Trophoblast cell (in vitro differentiated cells and primary cell): ENCODE results near the gene RRBP1.

Source experiments
- DNase-seq, 2 donors: peaks; one replicate each; pipeline ENCODE4 v3.0.0-alpha.2; 2016
- H2AFZ ChIP-seq: 2 replicates; pipeline ENCODE4 v1.6.1; 2013; ENCODE audit warnings: low read length, moderate library complexity, mild to moderate bottlenecking; ENCODE audit not compliant: insufficient read depth, poor library complexity
- H2AK5ac ChIP-seq: 2 replicates; pipeline ENCODE4 v1.6.1; 2013; ENCODE audit warnings: mild to moderate bottlenecking, low read length
- H2BK120ac ChIP-seq: 2 replicates; pipeline ENCODE4 v1.6.1; 2013; ENCODE audit warnings: low read length, mild to moderate bottlenecking, moderate library complexity; ENCODE audit not compliant: insufficient read depth, poor library complexity
- H2BK12ac ChIP-seq: 2 replicates; pipeline ENCODE4 v1.6.1; 2013; ENCODE audit warnings: mild to moderate bottlenecking, low read length, moderate library complexity
- H2BK5ac ChIP-seq: 2 replicates; pipeline ENCODE4 v1.6.1; 2013; ENCODE audit warnings: low read length, low read depth, moderate library complexity, mild to moderate bottlenecking; ENCODE audit not compliant: poor library complexity
- H3K14ac ChIP-seq: 2 replicates; pipeline ENCODE4 v1.6.1; 2013; ENCODE audit warnings: mild to moderate bottlenecking, low read length
- H3K18ac ChIP-seq: 2 replicates; pipeline ENCODE4 v1.6.1; 2013; ENCODE audit warnings: mild to moderate bottlenecking, low read length
- H3K23ac ChIP-seq: 2 replicates; pipeline ENCODE4 v1.6.1; 2013; ENCODE audit warnings: low read length
- H3K27ac ChIP-seq: 2 replicates; pipeline ENCODE4 v1.5.1; 2013; ENCODE audit warnings: low read depth, mild to moderate bottlenecking, inconsistent platforms, low read length, moderate library complexity
- H3K27me3 ChIP-seq: 2 replicates; pipeline ENCODE4 v1.6.1; 2013; ENCODE audit warnings: inconsistent platforms, mild to moderate bottlenecking, low read length, moderate library complexity; ENCODE audit not compliant: insufficient read depth
- H3K36me3 ChIP-seq, 2 experiments: 1 replicate in 1 of 2; 2 replicates in 1 of 2; pipeline ENCODE4 v1.6.1; 2013; ENCODE audit warnings: low read length in 2 of 2, mild to moderate bottlenecking in 2 of 2, moderate library complexity in 1 of 2; ENCODE audit not compliant: insufficient read depth in 2 of 2, control insufficient read depth in 1 of 2
- H3K4ac ChIP-seq: 2 replicates; pipeline ENCODE4 v1.6.1; 2013; ENCODE audit warnings: low read depth, mild to moderate bottlenecking, low read length, moderate library complexity
- H3K4me1 ChIP-seq, 2 experiments: 1 replicate in 1 of 2; 2 replicates in 1 of 2; pipeline ENCODE4 v1.6.1; 2013; ENCODE audit warnings: low read length in 2 of 2, mild to moderate bottlenecking in 2 of 2, moderate library complexity in 1 of 2; ENCODE audit not compliant: insufficient read depth in 2 of 2, control insufficient read depth in 1 of 2
- H3K4me2 ChIP-seq: 2 replicates; pipeline ENCODE4 v1.6.1; 2013; ENCODE audit warnings: inconsistent platforms, mild to moderate bottlenecking, low read length, moderate library complexity
- H3K4me3 ChIP-seq: 2 replicates; pipeline ENCODE4 v1.5.1; 2013; ENCODE audit warnings: mild to moderate bottlenecking, low read depth, low read length, inconsistent platforms
- H3K79me1 ChIP-seq: one replicate; pipeline ENCODE4 v1.6.1; 2013; ENCODE audit warnings: low read length
- H3K79me2 ChIP-seq: 2 replicates; pipeline ENCODE4 v1.6.1; 2013; ENCODE audit warnings: low read length, mild to moderate bottlenecking; ENCODE audit not compliant: control insufficient read depth, insufficient read depth, poor library complexity
- H3K9ac ChIP-seq: 2 replicates; pipeline ENCODE4 v1.6.1; 2013; ENCODE audit warnings: mild to moderate bottlenecking, low read length
- H3K9me3 ChIP-seq: 2 replicates; pipeline ENCODE4 v1.6.1; 2013; ENCODE audit warnings: low read depth, mild to moderate bottlenecking, control low read depth, inconsistent platforms, low read length; ENCODE audit not compliant: insufficient read depth
- H4K12ac ChIP-seq: 2 replicates; pipeline ENCODE4 v1.6.1; 2013; ENCODE audit warnings: low read depth, mild to moderate bottlenecking, low read length, moderate library complexity
- H4K8ac ChIP-seq: 2 replicates; pipeline ENCODE4 v1.6.1; 2013; ENCODE audit warnings: low read depth, mild to moderate bottlenecking, low read length, moderate library complexity
- H4K91ac ChIP-seq: one replicate; pipeline ENCODE4 v1.6.1; 2013; ENCODE audit warnings: low read depth, mild to moderate bottlenecking, low read length, moderate library complexity
- WGBS: extraction: QIAGEN DNeasy Blood & Tissue Kit; methylation state at CpG from one replicate; pipeline ENCODE4 v1.1.7; 2013; ENCODE audit warnings: missing lambda C conversion rate; ENCODE audit not compliant: insufficient read length, insufficient coverage; ENCODE audit errors: extremely low coverage; 5-methylcytosine and 5-hydroxymethylcytosine counted together

RRBP1 gene

DNA sequence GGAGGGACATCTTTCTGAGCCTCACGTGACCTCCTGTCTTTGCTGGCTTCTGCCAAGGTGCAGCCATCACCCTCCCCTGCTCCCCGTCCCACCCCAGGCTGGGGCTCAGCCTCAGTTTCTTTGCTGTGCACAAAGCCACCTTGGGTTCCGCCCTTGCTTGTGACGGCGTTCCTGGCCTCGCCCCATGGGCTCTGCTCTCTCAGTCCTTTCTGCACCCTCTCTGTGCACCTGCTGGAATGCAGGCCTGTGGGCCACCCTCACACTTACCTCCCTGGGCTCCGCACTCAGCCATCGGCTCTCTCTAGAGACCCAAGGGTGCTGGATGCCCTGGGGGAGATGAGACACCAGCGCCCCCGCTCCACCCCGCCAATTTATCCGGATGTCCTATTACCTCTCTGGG is 46.0 kb upstream of the RRBP1 start:
- Histone ChIP-seq H3K27me3 (no peaks in the 10 kb centered on the region), H3K4ac (no peak overlapping the region), H2BK12ac (no peak overlapping the region), H3K23ac (no peak overlapping the region), H3K4me1 (peaks cover 3% of the 10 kb centered on the region in 2 experiments), H3K9me3 (no peaks in the 10 kb centered on the region), H3K18ac (no peak overlapping the region), H3K79me1 (no peaks in the 10 kb centered on the region), H3K4me3 (no peak overlapping the region), H4K12ac (no peak overlapping the region), H3K9ac (no peak overlapping the region), H3K27ac (no peak overlapping the region), H4K8ac (no peak overlapping the region), H2BK120ac (no peak overlapping the region), H2BK5ac (no peak overlapping the region), H3K79me2 (no peaks in the 10 kb centered on the region), H2AK5ac (no peak overlapping the region), H3K36me3 (no peaks in the 10 kb centered on the region), H2AFZ (no peak overlapping the region), H3K14ac (no peak overlapping the region), H3K4me2 (no peak overlapping the region), H4K91ac (no peak overlapping the region)
- WGBS = no CpG with 5 or more reads among the region's 12 CpGs
- DNase-seq = no peak

- Histone ChIP-seq H3K9me3 (no peaks in the 10 kb centered on the region), H3K27me3 (no peaks in the 10 kb centered on the region), H3K27ac (no peak overlapping the region), H2BK12ac (no peak overlapping the region), H2BK5ac (no peak overlapping the region), H3K14ac (no peak overlapping the region), H3K4me1 (peaks cover 3% of the 10 kb centered on the region in 2 experiments), H4K12ac (no peak overlapping the region), H3K4ac (no peak overlapping the region), H2AK5ac (no peak overlapping the region), H4K8ac (no peak overlapping the region), H3K4me2 (no peak overlapping the region), H2AFZ (no peak overlapping the region), H3K79me1 (no peaks in the 10 kb centered on the region), H2BK120ac (no peak overlapping the region), H4K91ac (no peak overlapping the region), H3K4me3 (peak overlapping the region; percentile 10), H3K23ac (no peak overlapping the region), H3K36me3 (no peaks in the 10 kb centered on the region), H3K18ac (no peak overlapping the region), H3K79me2 (no peaks in the 10 kb centered on the region), H3K9ac (no peak overlapping the region)
- WGBS = no CpG with 5 or more reads among the region's 10 CpGs
- DNase-seq = no peak
These were observed 45.3 kb upstream of the RRBP1 start for GRCh38 chr20:17727351-17727750.

DNA sequence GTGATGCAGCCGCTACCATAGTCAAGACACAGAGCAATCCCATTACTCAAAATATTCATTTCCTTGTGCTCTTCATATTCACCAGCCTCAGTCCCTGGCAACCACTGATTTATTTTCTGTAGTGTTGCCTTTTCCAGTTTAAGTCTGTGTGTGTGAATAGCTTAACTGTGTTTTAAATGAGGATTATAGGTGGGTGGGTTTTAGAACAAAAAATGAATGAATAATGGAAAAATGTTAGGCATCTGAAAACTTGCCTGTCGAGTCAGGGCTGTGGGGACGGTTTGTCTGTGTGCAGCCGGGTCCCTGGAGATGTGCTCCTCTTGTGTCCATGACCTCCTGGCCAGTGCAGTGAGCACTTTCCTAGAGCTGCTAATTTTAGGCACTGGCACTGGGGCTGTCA is 44.9 kb upstream of the RRBP1 start:
- Histone ChIP-seq H3K4me2 (no peak overlapping the region), H4K8ac (no peak overlapping the region)
- no CpG with 5 or more reads among the region's 4 CpGs for WGBS

GRCh38 chr20:17725094-17725835 is 43.2 kb upstream of the RRBP1 start:
- no peak overlapping the region for H2AK5ac ChIP-seq
- no peaks in the 10 kb centered on the region for H3K27me3 ChIP-seq
- no peak overlapping the region for H3K4ac ChIP-seq
- no peak overlapping the region for H2BK12ac ChIP-seq
- no CpG with 5 or more reads among the region's 13 CpGs for WGBS
- H3K4me3 ChIP-seq = no peak overlapping the region
- H3K18ac ChIP-seq = no peak overlapping the region
- no peak overlapping the region for H3K23ac ChIP-seq
- no peak overlapping the region for H3K4me2 ChIP-seq
- H3K36me3 ChIP-seq = no peaks in the 10 kb centered on the region
- H4K8ac ChIP-seq = no peak overlapping the region
- no peak overlapping the region for H3K9ac ChIP-seq
- H4K12ac ChIP-seq = no peak overlapping the region
- no peaks in the 10 kb centered on the region for H3K79me1 ChIP-seq
- H3K9me3 ChIP-seq = no peaks in the 10 kb centered on the region
- H3K27ac ChIP-seq = no peak overlapping the region
- no peak overlapping the region for H2AFZ ChIP-seq
- no peak overlapping the region for H3K14ac ChIP-seq
- no peaks in the 10 kb centered on the region for H3K79me2 ChIP-seq
- peaks cover 3% of the 10 kb centered on the region in 2 experiments for H3K4me1 ChIP-seq
- H2BK5ac ChIP-seq = no peak overlapping the region
- no peak overlapping the region for H2BK120ac ChIP-seq
- H4K91ac ChIP-seq = no peak overlapping the region
- DNase-seq = no peak

More for the DNA sequence above, 44.9 kb upstream of the RRBP1 start:
- Histone ChIP-seq H3K79me2 (no peaks in the 10 kb centered on the region), H3K4me1 (peaks cover 3% of the 10 kb centered on the region in 2 experiments), H3K14ac (no peak overlapping the region), H3K9ac (no peak overlapping the region), H2BK120ac (no peak overlapping the region), H3K4me3 (peak overlapping the region; percentile 10), H3K79me1 (no peaks in the 10 kb centered on the region), H3K23ac (no peak overlapping the region), H2BK12ac (no peak overlapping the region), H2AK5ac (no peak overlapping the region), H3K27me3 (no peaks in the 10 kb centered on the region), H2AFZ (no peak overlapping the region), H3K9me3 (no peaks in the 10 kb centered on the region), H4K12ac (no peak overlapping the region), H3K36me3 (no peaks in the 10 kb centered on the region), H3K4ac (no peak overlapping the region), H4K91ac (no peak overlapping the region), H3K18ac (no peak overlapping the region), H3K27ac (no peak overlapping the region), H2BK5ac (no peak overlapping the region)
- DNase-seq = peak in 1 of 2 donors; percentile 19
